Gastroesophageal sphincter (tissue), 4 donors: ENCODE measurements around the gene CDK14. TPM values are rescaled to one million over a fixed set of nuclear protein-coding genes. Genes with fewer than 3 reads are reported as not detected.
A peak's percentile ranks its signal among the peaks of the same experiment; 100 is the strongest.
"Not testable (repeated sequence)": the region's sequence is repeated elsewhere in the genome, so short reads cannot be mapped to it uniquely, and the experiment has no call there.

Experiments
- ATAC-seq: fragments of 150-250 bp; one replicate; pipeline ENCODE4 v1.9.1; 2016; ENCODE audit warnings: mild to moderate bottlenecking, moderate library complexity
- H3K27ac ChIP-seq, 4 donors: fragments of 200-600 bp; sonication (generic) in 3 of 4; 1 replicate in 3 of 4; 2 replicates in 1 of 4; pipeline ENCODE4 v1.5.1; 2016 to 2019
- H3K27me3 ChIP-seq: fragments of 200-600 bp; sonication (generic); one replicate; pipeline ENCODE4 v1.5.1; 2019
- H3K36me3 ChIP-seq, 2 donors: fragments of 200-600 bp; sonication (generic); one replicate each; pipeline ENCODE4 v1.5.1; 2019; ENCODE audit warnings: control low read depth in 1 of 2
- H3K4me1 ChIP-seq, 3 donors: fragments of 200-600 bp; sonication (generic); 1 replicate in 2 of 3; 2 replicates in 1 of 3; pipeline ENCODE4 v1.5.1; 2016 to 2019; ENCODE audit warnings: control low read depth in 2 of 3
- H3K4me3 ChIP-seq, 2 donors: fragments of 200-600 bp; sonication (generic); one replicate each; pipeline ENCODE4 v1.5.1; 2019; ENCODE audit warnings: mild to moderate bottlenecking in 1 of 2, moderate library complexity in 1 of 2
- H3K9me3 ChIP-seq, 3 donors: fragments of 200-600 bp; sonication (generic); one replicate each; pipeline ENCODE4 v1.5.1; 2017 to 2019; ENCODE audit warnings: control low read depth in 2 of 3
- EP300 ChIP-seq: sonication (generic); formaldehyde crosslinking; IDR thresholded peaks from one replicate; pipeline ENCODE4 v1.6.1; 2017; ENCODE audit warnings: antibody characterized with exemption, mild to moderate bottlenecking
- POLR2A ChIP-seq, 2 donors: fragments of 450-650 bp; IDR thresholded peaks; one replicate each; pipeline ENCODE4 v1.6.1; 2017; ENCODE audit warnings: antibody characterized with exemption in 2 of 2, mild to moderate bottlenecking in 2 of 2, moderate library complexity in 1 of 2
- POLR2AphosphoS5 ChIP-seq: sonication (generic); formaldehyde crosslinking; IDR thresholded peaks from one replicate; pipeline ENCODE4 v1.6.1; 2017; ENCODE audit warnings: antibody characterized with exemption
- WGBS, 2 donors: methylation state at CpG; one replicate each; pipeline ENCODE4 v1.1.5; 2018; ENCODE audit warnings: low coverage in 1 of 2; 5-methylcytosine and 5-hydroxymethylcytosine counted together
- total RNA-seq, 4 donors: library from RNA; depleted of rRNA; stranded (reverse); fragments of >200 nt; gene quantifications; one replicate each; pipeline ENCODE4 v1.1.0, GENCODE V29; 2016
- TF ChIP-seq, protein P1 (sequence below), 4 experiments: fragments of 200-600 bp in 2 of 4; fragments of 450-650 bp in 2 of 4; sonication (generic) in 1 of 4; IDR thresholded peaks; one replicate each; pipeline ENCODE4 v1.5.1; 2017 to 2019; ENCODE audit warnings: antibody characterized with exemption in 4 of 4, mild to moderate bottlenecking in 2 of 4, moderate library complexity in 2 of 4

CDK14 gene
- total RNA-seq, 4 donors from 2014 or later: 14.8 to 28.7 (median 18.4) TPM

DNA sequence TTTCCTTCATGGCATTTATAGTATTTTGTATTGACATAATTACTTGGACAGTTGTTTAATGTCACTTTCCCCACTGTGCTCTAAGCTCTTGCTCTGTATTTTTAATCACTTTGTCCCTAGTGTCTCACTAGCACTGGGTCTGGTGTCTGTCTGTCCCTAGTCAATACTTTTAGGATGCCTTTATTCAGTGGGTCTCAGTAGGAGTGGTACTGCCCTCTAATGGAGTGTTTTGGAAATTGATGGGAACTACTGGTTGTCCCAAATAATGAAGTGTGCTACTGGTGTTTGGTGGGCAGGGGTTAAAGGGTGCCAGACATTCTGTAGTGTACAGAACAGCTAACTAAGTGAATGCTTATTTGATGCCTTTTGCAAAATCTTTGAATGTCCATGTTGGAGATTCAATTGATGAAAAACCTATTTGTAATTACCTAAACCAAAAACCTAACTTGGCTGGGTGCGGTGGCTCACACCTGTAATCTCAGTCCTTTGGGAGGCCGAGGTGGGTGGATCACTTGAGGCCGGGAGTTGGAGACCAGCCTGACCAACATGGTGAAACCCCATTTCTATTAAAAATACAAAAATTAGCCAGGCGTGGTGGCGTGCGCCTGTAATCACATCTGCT is 33.3 kb downstream of the CDK14 start:
- Histone ChIP-seq H3K4me1 (peaks cover 0 to 19% (median 8%) of the 10 kb centered on the region in 3 donors), H3K27me3 (no peaks in the 10 kb centered on the region), H3K27ac (no peak overlapping the region), H3K4me3 (no peak overlapping the region), H3K9me3 (no peaks in the 10 kb centered on the region), H3K36me3 (no peaks in the 10 kb centered on the region)
- WGBS, 2 donors: 95 to 100% methylated on average over 1 to 6 of the region's 6 CpGs
- no peak for TF ChIP-seq EP300
- TF ChIP-seq POLR2AphosphoS5: no peak
- TF ChIP-seq, protein P1, sequence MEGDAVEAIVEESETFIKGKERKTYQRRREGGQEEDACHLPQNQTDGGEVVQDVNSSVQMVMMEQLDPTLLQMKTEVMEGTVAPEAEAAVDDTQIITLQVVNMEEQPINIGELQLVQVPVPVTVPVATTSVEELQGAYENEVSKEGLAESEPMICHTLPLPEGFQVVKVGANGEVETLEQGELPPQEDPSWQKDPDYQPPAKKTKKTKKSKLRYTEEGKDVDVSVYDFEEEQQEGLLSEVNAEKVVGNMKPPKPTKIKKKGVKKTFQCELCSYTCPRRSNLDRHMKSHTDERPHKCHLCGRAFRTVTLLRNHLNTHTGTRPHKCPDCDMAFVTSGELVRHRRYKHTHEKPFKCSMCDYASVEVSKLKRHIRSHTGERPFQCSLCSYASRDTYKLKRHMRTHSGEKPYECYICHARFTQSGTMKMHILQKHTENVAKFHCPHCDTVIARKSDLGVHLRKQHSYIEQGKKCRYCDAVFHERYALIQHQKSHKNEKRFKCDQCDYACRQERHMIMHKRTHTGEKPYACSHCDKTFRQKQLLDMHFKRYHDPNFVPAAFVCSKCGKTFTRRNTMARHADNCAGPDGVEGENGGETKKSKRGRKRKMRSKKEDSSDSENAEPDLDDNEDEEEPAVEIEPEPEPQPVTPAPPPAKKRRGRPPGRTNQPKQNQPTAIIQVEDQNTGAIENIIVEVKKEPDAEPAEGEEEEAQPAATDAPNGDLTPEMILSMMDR (IDR thresholded peaks at IDR 0.05): peak; percentile 43 to 71 (median 53)
- no peak for ATAC-seq

GRCh38 chr7:90631502-90631901 is 35.4 kb downstream of the CDK14 start:
- Histone ChIP-seq H3K4me3 (no peak overlapping the region), H3K9me3 (no peaks in the 10 kb centered on the region), H3K27me3 (no peaks in the 10 kb centered on the region), H3K36me3 (no peaks in the 10 kb centered on the region), H3K27ac (no peak overlapping the region), H3K4me1 (no peaks in the 10 kb centered on the region)
- 93 to 100% methylated on average over 1 to 2 of the region's 3 CpGs for WGBS, 2 donors
- TF ChIP-seq POLR2A (IDR thresholded peaks at IDR 0.05) (no peak), POLR2AphosphoS5 (no peak)
- no peak for ATAC-seq

DNA sequence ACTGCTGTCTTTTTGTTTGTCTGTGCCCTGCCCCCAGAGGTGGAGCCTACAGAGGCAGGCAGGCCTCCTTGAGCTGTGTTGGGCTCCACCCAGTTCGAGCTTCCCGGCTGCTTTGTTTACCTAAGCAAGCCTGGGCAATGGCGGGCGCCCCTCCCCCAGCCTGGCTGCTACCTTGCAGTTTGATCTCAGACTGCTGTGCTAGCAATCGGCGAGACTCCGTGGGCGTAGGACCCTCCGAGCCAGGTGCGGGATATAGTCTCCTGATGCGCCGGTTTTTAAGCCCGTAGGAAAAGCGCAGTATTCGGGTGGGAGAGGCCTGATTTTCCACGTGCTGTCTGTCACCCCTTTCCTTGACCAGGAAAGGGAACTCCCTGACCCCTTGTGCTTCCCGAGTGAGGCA is 43.6 kb downstream of the CDK14 start:
- not testable (repeated sequence) for ATAC-seq
- 94% methylated on average over 8 of the region's 17 CpGs; no CpG with 5 or more reads in 1 of the 2 donors for WGBS, 2 donors

GRCh38 chr7:90642978-90643377 is 46.9 kb downstream of the CDK14 start:
- no peak for ATAC-seq
- Histone ChIP-seq H3K27ac (no peak overlapping the region), H3K4me3 (no peak overlapping the region), H3K4me1 (peaks cover 0 to 11% (median 0%) of the 10 kb centered on the region in 3 donors), H3K9me3 (peaks cover 0 to 18% (median 0%) of the 10 kb centered on the region in 3 donors), H3K36me3 (no peaks in the 10 kb centered on the region), H3K27me3 (no peaks in the 10 kb centered on the region)
- TF ChIP-seq POLR2A (IDR thresholded peaks at IDR 0.05) (no peak), POLR2AphosphoS5 (no peak), EP300 (no peak)
- TF ChIP-seq, protein P1 (IDR thresholded peaks at IDR 0.05): no peak
- WGBS, 2 donors: 87% methylated on average over 3 to 4 of the region's 4 CpGs

More for the DNA sequence above, 43.6 kb downstream of the CDK14 start:
- not testable (repeated sequence) for H3K4me1 ChIP-seq, H3K4me3 ChIP-seq, H3K27me3 ChIP-seq, H3K36me3 ChIP-seq, H3K27ac ChIP-seq
- peaks cover 0 to 23% (median 0%) of the 10 kb centered on the region in 3 donors for H3K9me3 ChIP-seq

- 0 to 43% methylated on average over 1 of the region's 1 CpG for WGBS, 2 donors
- Histone ChIP-seq H3K4me3 (no peak overlapping the region), H3K27me3 (no peaks in the 10 kb centered on the region), H3K4me1 (peaks cover 0 to 19% (median 0%) of the 10 kb centered on the region in 3 donors), H3K9me3 (peaks cover 0 to 8% (median 0%) of the 10 kb centered on the region in 3 donors), H3K27ac (no peak overlapping the region), H3K36me3 (no peaks in the 10 kb centered on the region)
- ATAC-seq: no peak
- TF ChIP-seq, protein P1 (IDR thresholded peaks at IDR 0.05): no peak
- TF ChIP-seq POLR2A (IDR thresholded peaks at IDR 0.05): no peak
- no peak for TF ChIP-seq POLR2AphosphoS5
- no peak for TF ChIP-seq EP300
Observed at GRCh38 chr7:90645784-90646183, 49.7 kb downstream of the CDK14 start.

DNA sequence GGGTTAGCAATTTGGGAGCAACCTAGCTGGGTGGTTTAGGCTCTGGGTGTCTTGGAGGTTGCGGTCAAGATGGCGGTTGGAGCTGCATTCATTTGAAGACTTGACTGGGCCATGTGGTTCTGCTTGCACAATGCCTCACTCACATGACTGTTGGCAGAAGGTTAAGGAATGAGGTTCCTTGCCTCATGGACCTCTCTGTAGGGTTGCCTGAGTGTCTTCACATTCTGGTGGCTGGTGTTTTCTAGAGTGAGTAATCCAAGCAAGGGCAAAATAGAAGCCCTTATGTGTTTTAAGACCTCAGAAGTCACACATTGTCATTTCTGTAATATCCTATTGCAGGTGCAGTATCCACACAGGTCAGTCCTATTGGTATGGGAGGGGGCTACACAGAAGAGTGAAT is 52.0 kb downstream of the CDK14 start:
- TF ChIP-seq EP300 (no peak), POLR2AphosphoS5 (no peak), POLR2A (IDR thresholded peaks at IDR 0.05) (no peak)
- TF ChIP-seq, protein P1 (IDR thresholded peaks at IDR 0.05): no peak
- H3K27me3 ChIP-seq: no peaks in the 10 kb centered on the region
- no peak for ATAC-seq
- no peak overlapping the region for H3K4me3 ChIP-seq
- peaks cover 0 to 8% (median 0%) of the 10 kb centered on the region in 3 donors for H3K9me3 ChIP-seq
- H3K36me3 ChIP-seq: no peaks in the 10 kb centered on the region
- H3K4me1 ChIP-seq: peaks cover 0 to 19% (median 0%) of the 10 kb centered on the region in 3 donors
- H3K27ac ChIP-seq: no peak overlapping the region
- WGBS, 2 donors: 100% methylated on average over 2 of the region's 2 CpGs
